ENCODE measurements around the gene SELENOM. TPM values are rescaled to one million over a fixed set of nuclear protein-coding genes. Genes with fewer than 3 reads are reported as not detected.

SELENOM gene
- total RNA-seq, 3 donors from 2014 or later (not counting 1 experiment from before 2014, with no cell fraction given): 8.1 to 14.0 (median 10.6) TPM

DNA sequence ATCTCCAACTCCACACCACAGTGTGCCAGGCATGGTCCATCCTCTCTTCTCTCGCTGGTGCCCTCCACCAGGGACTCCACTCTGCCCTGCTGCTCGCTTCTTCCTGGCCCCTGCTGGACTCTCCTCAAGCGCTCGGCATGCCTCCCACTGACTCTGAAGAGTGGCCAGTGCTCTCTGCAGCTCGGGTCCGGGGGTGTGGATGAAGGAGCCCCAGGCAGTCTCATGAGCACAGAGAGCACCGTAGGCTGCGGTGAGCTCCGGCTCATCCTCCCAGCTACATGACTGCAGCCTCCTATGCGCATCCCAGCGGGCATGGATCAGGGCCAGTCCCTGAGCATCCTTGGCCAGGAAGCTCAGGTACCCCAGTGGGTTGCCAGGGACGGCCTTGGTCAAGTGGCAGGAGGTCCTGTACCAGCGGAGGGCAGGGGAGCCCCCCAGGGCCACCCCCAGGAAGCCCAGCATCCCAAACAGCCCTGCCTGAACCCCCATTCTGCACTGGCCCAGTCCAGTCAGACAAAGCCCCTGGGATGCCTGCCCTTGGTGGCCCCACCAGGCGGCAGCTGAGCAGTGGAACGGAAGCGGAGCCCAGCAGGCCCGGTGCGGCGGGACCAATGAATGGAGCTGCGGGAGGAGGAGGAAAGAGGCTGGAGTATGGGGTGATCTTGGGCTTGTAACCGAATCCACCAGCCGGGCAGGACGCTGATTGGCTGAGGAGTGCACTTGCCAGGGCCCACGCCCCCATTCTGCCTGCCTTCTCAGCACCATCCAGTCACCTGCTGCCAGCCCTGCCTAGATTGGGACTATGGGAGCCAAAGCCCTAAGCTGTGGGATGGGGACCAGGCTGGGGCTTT, 32.7 kb upstream of the SELENOM start, which contains the start of gene PLA2G3:
Gene PLA2G3, minus strand, starts transcription at position 643 of the 851 bp plus-strand sequence. Its CDS starts 154 bp downstream, at position 489.
- peaks cover 0 to 2% of the 10 kb centered on the region in 2 donors for H3K27me3 Mint-ChIP-seq (ENCODE audit: low read depth in 2 of 2)
- H3K4me3 ChIP-seq (ENCODE audit: low read length): no peak within 1 kb of the TSS
- H3K27me3 ChIP-seq (ENCODE audit: control insufficient read depth, insufficient read depth, low read length): no peaks in the 10 kb centered on the region
- H3K27ac Mint-ChIP-seq: no peak within 1 kb of the TSS
- H3K36me3 ChIP-seq (ENCODE audit: control insufficient read depth, insufficient read depth, low read length): no peaks in the 10 kb centered on the region
- TF ChIP-seq, protein P1, sequence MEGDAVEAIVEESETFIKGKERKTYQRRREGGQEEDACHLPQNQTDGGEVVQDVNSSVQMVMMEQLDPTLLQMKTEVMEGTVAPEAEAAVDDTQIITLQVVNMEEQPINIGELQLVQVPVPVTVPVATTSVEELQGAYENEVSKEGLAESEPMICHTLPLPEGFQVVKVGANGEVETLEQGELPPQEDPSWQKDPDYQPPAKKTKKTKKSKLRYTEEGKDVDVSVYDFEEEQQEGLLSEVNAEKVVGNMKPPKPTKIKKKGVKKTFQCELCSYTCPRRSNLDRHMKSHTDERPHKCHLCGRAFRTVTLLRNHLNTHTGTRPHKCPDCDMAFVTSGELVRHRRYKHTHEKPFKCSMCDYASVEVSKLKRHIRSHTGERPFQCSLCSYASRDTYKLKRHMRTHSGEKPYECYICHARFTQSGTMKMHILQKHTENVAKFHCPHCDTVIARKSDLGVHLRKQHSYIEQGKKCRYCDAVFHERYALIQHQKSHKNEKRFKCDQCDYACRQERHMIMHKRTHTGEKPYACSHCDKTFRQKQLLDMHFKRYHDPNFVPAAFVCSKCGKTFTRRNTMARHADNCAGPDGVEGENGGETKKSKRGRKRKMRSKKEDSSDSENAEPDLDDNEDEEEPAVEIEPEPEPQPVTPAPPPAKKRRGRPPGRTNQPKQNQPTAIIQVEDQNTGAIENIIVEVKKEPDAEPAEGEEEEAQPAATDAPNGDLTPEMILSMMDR (IDR thresholded peaks at IDR 0.05): no peak
- no peaks in the 10 kb centered on the region for H3K36me3 Mint-ChIP-seq
- DNase-seq: no peak
- no peaks in the 10 kb centered on the region for H3K4me1 Mint-ChIP-seq
- H3K9me3 Mint-ChIP-seq: no peaks in the 10 kb centered on the region
- 70% methylated on average over 24 of the region's 24 CpGs for WGBS (ENCODE audit: insufficient coverage)
- no peaks in the 10 kb centered on the region for H3K9me3 ChIP-seq (ENCODE audit: control insufficient read depth, insufficient read depth, low read length)
- intact Hi-C loops (cut with micrococcal nuclease): no loop called here
- no peak for ATAC-seq
- no peaks in the 10 kb centered on the region for H3K4me1 ChIP-seq (ENCODE audit: control insufficient read depth, insufficient read depth, low read length)
- H3K27ac ChIP-seq (ENCODE audit: low read length): no peak within 1 kb of the TSS
- H3K4me3 Mint-ChIP-seq: no peak within 1 kb of the TSS

DNA sequence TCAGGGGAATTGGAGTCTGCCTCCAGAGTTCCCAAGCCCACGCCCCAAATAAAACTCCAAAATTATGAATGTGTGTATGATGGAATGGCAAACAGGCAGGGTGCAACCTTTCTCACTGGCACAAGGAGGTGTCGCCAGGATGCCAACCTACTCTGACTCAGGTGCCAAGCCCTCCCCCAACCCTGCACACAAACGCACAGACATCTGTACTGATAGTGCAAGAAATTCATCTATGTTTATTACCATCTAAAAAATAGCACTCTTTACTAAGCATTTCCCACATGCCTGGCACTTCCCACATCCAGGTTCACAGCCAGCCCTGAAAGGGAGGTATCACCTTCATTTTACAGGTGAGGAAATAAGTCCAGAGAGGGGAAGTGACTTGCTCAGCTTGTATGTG, 31.7 kb upstream of the SELENOM start:
- Mint-ChIP-seq H3K36me3 (no peaks in the 10 kb centered on the region), H3K27ac (no peak overlapping the region), H3K27me3 (ENCODE audit: low read depth in 2 of 2) (peaks cover 0 to 2% of the 10 kb centered on the region in 2 donors), H3K4me3 (no peak overlapping the region), H3K9me3 (no peaks in the 10 kb centered on the region), H3K4me1 (no peaks in the 10 kb centered on the region)
- intact Hi-C loops (cut with micrococcal nuclease): no loop called here
- 84% methylated on average over 2 of the region's 3 CpGs for WGBS (ENCODE audit: insufficient coverage)
- H3K4me3 ChIP-seq (ENCODE audit: low read length): no peak overlapping the region
- DNase-seq (no peak), ATAC-seq (no peak)
- no peaks in the 10 kb centered on the region for H3K27me3 ChIP-seq (ENCODE audit: control insufficient read depth, insufficient read depth, low read length)
- H3K9me3 ChIP-seq (ENCODE audit: control insufficient read depth, insufficient read depth, low read length): no peaks in the 10 kb centered on the region
- TF ChIP-seq, protein P1 (IDR thresholded peaks at IDR 0.05): no peak
- H3K4me1 ChIP-seq (ENCODE audit: control insufficient read depth, insufficient read depth, low read length): no peaks in the 10 kb centered on the region
- no peak overlapping the region for H3K27ac ChIP-seq (ENCODE audit: low read length)
- H3K36me3 ChIP-seq (ENCODE audit: control insufficient read depth, insufficient read depth, low read length): no peaks in the 10 kb centered on the region

DNA sequence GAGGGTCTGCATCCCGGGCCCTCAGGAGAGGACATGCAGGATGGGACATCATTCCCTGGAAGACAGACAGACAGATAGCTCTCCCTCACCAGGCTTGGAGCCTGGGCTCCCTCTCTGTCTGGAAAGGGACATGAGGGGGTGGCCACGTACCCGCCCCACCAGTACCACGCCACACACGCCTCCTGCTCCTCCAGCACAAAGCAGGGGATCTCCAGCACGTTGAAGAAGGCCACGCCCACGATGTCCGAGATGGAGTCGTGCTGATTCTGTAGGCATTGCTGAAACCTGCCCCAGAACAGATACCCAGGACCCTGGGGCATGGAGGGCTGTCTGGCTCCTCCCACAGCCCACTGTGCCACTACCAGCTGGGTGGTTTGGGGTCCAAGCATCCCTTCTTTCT, 30.8 kb upstream of the SELENOM start:
- intact Hi-C loops (cut with micrococcal nuclease): no loop called here
- no peaks in the 10 kb centered on the region for H3K9me3 ChIP-seq (ENCODE audit: control insufficient read depth, insufficient read depth, low read length)
- no peak overlapping the region for H3K4me3 ChIP-seq (ENCODE audit: low read length)
- H3K4me1 Mint-ChIP-seq: no peaks in the 10 kb centered on the region
- H3K36me3 ChIP-seq (ENCODE audit: control insufficient read depth, insufficient read depth, low read length): no peaks in the 10 kb centered on the region
- 86% methylated on average over 10 of the region's 10 CpGs for WGBS (ENCODE audit: insufficient coverage)
- DNase-seq (no peak), ATAC-seq (no peak)
- no peak overlapping the region for H3K27ac ChIP-seq (ENCODE audit: low read length)
- no peaks in the 10 kb centered on the region for H3K4me1 ChIP-seq (ENCODE audit: control insufficient read depth, insufficient read depth, low read length)
- no peaks in the 10 kb centered on the region for H3K9me3 Mint-ChIP-seq
- TF ChIP-seq, protein P1 (IDR thresholded peaks at IDR 0.05): no peak
- H3K4me3 Mint-ChIP-seq: no peak overlapping the region
- H3K27me3 ChIP-seq (ENCODE audit: control insufficient read depth, insufficient read depth, low read length): no peaks in the 10 kb centered on the region
- no peaks in the 10 kb centered on the region for H3K36me3 Mint-ChIP-seq
- H3K27me3 Mint-ChIP-seq (ENCODE audit: low read depth in 2 of 2): peaks cover 0 to 2% of the 10 kb centered on the region in 2 donors
- H3K27ac Mint-ChIP-seq: no peak overlapping the region

Measured in natural killer cell (primary cell).